Fibroblast of gingiva (primary cell): ENCODE results near the gene RASL10B.
"Not testable (repeated sequence)": the region's sequence is repeated elsewhere in the genome, so short reads cannot be mapped to it uniquely, and the experiment has no call there.

Source experiments
- DNase-seq: peaks from one replicate; pipeline ENCODE4 v3.0.0-alpha.2; 2011; ENCODE audit warnings: low read depth

RASL10B gene, protein sequence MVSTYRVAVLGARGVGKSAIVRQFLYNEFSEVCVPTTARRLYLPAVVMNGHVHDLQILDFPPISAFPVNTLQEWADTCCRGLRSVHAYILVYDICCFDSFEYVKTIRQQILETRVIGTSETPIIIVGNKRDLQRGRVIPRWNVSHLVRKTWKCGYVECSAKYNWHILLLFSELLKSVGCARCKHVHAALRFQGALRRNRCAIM

DNA sequence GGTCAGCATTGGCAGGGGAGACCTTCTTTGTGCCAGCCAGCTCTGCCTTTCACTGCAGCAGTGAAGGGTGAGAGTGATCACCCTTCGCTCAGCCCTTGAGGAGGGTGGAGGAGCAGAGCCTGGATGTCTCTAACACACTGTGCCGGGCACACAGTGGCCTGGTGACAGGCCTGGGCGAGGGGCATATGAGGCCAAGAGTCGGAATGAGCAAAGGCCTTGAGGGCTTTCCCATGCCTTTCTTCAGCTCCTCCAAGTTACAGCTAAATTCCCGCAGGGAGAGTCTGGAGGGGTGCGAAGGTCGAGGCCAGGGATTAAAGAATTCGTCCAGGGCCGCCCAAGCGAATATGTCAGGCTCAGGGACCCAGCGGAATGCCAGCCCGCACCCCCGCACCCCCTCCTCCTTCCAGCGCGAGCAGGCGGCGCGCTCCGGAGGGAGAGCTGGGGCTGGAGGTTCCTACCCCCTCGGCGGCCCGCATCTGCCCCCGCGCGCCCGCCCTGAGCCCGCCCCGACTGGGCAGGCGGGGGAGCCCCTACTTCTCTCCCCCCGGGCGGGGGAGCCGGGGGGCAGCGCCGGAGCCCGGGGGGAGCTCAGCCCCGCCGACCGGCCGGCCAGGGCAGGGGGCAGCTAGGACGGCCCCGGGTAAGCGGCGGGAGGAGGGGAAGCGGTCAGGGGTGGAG, at the start of gene RASL10B:
Gene RASL10B, plus strand, starts transcription at position 401 of the 678 bp plus-strand sequence. CDS start 3,546 bp downstream, outside the sequence.
- peak; percentile 43 for DNase-seq

GRCh38 chr17:35683591-35683990, 47.8 kb upstream of the RASL10B start:
- DNase-seq = no peak

GRCh38 chr17:35684055-35684802, 47.2 kb upstream of the RASL10B start:
- DNase-seq = peak; percentile 53

- DNase-seq = no peak
Measured at GRCh38 chr17:35692512-35693210, 38.8 kb upstream of the RASL10B start.

DNA sequence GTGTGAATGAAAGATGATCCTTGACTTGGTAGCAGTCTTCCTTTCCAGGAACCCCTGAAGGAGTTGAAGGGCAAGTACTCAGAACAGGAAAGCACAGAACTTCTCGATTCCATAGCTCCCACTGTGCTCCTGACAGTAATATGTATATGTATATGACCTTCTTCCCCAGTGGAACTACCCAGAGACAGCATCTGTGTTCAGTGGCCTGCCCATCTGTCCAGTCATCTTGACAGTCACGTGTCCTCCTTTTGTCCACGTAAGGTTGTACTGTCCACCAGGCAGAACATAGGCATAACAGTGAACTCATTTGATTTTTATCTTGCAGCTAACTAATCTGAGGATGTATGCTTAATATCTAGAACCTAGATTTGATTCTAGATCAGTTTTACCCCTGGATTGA, 37.8 kb upstream of the RASL10B start:
- no peak for DNase-seq

DNA sequence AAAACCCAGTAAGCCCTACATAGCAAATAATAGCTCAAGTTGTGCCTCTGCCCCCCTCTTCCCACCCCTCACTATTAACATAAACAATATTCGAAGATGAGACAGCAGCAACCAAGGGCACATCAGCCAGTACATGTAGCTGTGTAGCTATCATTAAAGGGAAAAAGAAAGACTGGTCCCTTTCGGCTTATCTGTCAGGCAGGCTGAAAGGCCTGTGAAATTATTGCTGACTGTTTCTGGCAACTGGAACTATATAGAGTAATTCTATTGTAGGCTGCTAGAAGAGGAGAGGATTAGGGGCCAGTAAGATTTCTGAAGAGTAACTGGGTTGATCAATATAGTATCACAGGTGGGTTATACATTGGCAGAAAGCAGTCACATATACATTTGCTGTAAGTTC, 36.5 kb upstream of the RASL10B start:
- DNase-seq = no peak

GRCh38 chr17:35695613-35696012, 35.8 kb upstream of the RASL10B start:
- no peak for DNase-seq

GRCh38 chr17:35698800-35699199, 32.6 kb upstream of the RASL10B start:
- no peak for DNase-seq

- no peak for DNase-seq
Measured at GRCh38 chr17:35700150-35700549, 31.3 kb upstream of the RASL10B start.

GRCh38 chr17:35701491-35701890, 29.9 kb upstream of the RASL10B start:
- no peak for DNase-seq

DNA sequence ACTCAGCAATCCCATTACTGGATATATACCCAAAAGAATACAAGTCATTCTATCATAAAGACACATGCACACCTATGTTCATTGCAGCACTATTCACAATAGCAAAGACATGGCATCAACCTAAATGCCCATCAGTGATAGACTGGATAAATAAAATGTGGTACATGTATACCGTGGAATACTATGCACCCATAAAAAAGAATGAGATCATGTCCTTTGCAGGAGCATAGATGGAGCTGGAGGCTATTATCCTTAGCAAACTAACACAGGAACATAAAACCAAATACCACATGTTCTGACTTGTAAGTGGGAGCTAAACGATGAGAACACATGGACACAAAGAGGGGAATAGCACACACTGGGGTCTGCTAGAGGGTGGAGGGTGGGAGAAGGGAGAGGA, 28.1 kb upstream of the RASL10B start:
- DNase-seq = not testable (repeated sequence)

DNA sequence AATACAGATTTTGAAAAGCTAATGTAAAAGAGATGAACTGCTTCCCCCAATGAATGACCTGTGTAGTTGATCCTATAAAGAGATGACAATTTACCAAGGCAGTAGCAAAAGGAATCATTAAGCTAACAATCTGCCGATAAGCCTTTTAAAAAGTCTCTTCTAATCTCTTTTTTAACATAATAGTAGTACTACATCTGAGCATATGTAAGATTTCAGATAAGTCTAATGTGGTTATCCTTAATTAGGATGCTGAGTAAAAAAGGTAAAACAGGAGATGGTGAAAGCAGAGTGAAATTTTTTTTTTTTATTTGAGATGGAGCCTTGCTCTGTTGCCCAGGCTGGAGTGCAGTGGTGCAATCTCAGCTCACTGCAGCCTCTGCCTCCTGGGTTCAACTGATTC, 26.2 kb upstream of the RASL10B start:
- no peak for DNase-seq

- DNase-seq = no peak
Measured at GRCh38 chr17:35705705-35706104, 25.7 kb upstream of the RASL10B start.

- no peak for DNase-seq
Measured at GRCh38 chr17:35708149-35708548, 23.3 kb upstream of the RASL10B start.

GRCh38 chr17:35708951-35709350, 22.5 kb upstream of the RASL10B start:
- DNase-seq = no peak

GRCh38 chr17:35709874-35710273, 21.6 kb upstream of the RASL10B start:
- peak; percentile 61 for DNase-seq

- DNase-seq = no peak
Measured at GRCh38 chr17:35710950-35711349, 20.5 kb upstream of the RASL10B start.

GRCh38 chr17:35713069-35713728, 18.2 kb upstream of the RASL10B start:
- DNase-seq = peak; percentile 87

DNA sequence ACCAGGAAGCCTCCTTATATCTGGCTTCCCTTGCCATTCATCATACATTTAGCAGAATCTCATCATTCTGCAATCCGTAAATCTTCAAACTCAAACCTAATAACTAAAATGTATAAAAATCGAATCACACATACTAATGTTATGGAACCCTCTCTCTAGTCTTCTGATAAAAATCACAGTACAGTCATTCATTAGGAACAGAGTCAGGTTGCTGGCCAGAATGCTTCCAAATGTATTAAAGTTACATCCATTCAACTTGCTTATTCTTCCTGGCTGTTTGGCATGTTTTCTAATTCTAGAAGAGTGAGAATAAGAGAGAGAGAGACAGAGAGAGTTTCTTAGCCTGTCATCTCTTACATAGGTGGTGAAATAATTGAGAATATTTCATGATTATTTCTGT, 16.5 kb upstream of the RASL10B start:
- DNase-seq = no peak

DNA sequence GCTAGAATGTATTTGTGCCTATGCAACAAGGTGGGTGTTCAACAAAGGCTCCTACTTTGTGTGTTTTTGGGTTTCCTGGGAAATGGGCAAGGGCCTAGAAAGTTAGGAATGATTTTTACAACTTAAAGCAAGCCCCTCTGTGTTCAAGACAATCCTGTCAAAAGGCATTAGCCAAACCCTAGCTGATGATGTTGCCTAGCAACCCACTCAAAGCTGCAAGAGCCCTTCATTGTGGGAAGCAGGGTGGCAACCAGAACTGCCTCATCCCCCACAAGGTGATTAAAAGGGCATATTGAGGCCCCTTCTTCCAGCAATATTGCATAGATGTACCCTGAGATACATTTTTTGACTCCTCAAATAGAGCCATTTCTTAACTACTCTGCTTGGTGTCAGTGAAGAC, 16.0 kb upstream of the RASL10B start:
- no peak for DNase-seq

GRCh38 chr17:35716173-35716572, 15.3 kb upstream of the RASL10B start:
- peak; percentile 44 for DNase-seq

GRCh38 chr17:35716897-35717465, 14.5 kb upstream of the RASL10B start:
- DNase-seq = peak; percentile 94
